SH-SY5Y (cell line): ENCODE data around the gene TRIO.
A peak's percentile ranks its signal among the peaks of the same experiment; 100 is the strongest.

Experiments
- GATA2 ChIP-seq: IDR thresholded peaks from 2 replicates; pipeline ENCODE4 v1.6.1; 2011; ENCODE audit warnings: mild to moderate bottlenecking, low read depth, low read length
- GATA3 ChIP-seq: IDR thresholded peaks from 2 replicates; pipeline ENCODE4 v1.6.1; 2011; ENCODE audit warnings: low read depth, mild to moderate bottlenecking, low read length, moderate library complexity

TRIO gene

DNA sequence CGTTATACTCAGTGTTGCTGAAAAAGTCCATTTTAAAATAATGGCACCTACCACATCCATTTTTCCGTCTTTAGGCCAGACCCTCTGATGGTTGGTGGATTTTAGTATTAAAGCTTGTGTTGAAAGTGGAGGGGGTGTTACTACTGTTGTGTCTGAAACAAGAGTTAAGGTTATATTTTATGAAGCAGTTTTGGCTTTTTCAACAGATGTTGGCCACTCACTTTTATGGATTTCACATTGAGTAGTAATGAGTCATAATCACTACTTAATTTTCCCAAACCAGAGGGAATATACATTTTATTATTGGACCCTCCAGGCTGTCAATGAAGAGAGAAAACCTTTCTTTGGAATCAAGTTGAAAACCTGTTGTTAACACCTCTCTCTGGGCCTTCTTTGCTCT lies 88.0 kb downstream of the TRIO start:
- TF ChIP-seq GATA3 (no peak), GATA2 (no peak)

DNA sequence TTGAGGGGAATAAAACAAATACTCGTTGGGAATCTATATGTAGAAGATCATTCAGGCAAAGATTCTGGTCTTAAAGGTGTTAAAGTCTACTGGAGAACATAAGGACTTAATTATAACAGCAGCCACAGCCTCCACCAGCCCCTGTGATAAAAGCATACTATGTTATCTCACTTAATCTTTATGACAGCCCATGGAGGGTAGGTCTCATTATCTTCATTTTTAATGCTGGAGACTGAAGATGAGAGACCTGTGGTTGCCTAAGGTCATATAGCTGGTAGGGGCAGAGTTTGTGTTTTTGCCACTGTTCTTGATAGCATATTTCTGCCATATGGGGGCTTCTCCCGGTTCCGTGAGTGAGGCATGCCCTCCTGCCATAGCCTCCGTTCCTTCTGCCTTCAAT lies 88.7 kb downstream of the TRIO start:
- TF ChIP-seq GATA2 (no peak), GATA3 (no peak)

DNA sequence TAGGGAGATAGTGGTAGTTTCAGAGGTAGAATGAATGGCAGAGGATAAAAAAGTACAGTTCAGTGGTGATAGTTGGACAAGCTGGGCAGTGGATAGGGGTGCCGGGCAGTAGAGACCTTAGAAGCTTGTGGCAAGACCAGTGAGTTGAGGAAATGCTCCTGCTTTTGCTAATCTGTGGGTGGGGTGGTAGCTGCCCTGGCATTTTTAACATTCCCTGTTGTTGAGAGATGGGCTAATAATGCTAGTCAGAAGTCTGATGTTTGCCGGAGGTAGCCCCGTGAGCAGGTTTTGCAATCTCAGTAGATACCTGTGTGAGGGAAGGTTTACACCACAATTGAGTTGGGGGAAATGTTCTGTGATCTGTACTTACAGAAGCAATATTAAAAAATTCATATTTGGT lies 91.1 kb downstream of the TRIO start:
- no peak for TF ChIP-seq GATA2
- TF ChIP-seq GATA3, result no peak

DNA sequence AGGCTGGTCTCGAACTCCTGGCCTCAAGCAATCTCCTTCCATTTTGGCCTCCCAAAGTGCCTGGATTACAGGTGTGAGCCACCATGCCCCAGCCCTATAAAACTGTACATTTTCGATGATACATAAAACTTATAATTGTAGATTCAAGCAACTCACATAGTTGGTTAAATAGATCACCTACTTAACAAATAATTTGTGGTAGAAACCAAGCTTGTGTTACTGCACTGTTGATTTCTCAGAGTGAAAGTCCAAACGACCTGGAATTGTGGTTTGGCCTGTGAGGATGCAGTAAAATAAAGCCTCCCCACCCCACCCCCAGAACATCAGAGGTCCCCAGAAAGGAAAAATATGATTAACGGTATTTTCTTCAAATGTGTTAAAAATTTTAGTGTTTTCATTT lies 92.7 kb downstream of the TRIO start:
- TF ChIP-seq GATA2 (no peak), GATA3 (no peak)

DNA sequence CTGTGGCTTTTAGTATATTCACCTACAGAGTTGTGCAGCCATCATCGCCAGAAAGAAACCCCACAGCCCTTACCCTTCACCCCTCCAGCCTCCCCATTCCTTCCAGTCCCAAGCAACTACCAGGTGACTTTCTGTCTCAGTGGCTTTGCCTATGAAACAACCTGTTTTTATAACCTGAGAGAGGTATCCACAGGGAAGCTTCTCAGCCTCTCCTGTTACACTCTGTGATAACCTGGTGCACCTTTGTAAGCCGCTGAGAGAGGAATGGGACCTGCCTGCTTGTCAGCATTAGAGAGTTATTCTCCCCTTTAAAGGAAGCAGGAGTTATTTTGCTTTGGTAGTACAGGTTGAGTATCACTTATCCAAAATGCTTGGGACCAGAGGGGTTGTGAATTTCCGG lies 93.6 kb downstream of the TRIO start:
- no peak for TF ChIP-seq GATA3
- TF ChIP-seq GATA2, result no peak

DNA sequence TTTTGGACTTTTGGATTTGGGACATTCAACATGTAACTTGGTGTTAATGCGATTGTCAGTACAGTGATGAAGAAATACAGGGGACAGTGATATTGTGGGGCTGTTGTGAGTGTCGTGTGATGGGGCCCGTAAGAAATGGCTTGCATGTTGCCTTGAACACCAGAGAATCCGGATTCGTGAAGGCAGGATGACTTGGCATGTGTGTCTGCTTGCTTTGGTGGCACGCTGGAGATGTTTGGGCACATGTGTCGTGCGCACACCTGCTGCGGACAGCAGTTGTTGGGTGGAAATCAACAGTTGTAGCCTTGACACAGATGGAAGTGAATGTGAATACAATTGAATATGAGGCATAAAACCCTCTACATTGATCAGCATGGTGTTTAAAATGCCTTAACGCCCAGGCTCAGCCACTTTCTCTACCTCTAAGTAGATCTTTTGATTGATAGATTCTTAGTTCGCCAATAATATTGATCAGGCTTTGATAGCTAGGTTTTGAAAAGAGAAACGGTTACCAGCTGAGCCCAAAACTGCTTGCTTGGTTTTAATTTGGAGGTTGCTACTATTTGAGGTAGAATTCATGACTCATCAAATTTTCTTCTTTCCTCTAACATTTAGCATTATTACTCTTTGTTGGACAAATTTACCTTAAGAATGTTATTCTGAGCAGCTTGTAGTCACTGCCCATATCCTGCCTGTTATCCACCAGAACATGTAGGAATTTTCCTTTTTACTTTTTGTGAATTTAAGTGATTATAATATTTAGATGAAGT lies 94.4 kb downstream of the TRIO start:
- TF ChIP-seq GATA3 (no peak), GATA2 (no peak)

DNA sequence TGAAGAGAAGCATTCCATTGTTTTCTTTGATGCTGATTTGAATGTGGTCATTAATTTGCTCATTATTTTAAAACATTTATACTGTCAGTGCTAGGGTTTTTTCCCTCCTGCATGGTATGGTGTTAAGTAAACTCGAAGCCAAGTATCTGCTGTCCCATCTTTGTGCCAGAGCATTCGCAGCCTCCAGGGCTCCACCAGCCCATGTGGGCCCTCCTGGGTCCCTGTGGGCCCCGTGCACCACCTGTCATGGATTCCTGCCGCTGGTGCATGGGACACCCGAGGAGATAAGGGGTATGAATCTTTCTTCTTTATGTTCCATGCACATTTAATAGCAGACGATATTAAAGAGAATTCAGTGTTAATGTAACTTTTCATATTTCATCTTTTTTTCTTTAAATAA lies 95.1 kb downstream of the TRIO start:
- TF ChIP-seq GATA3, result no peak
- TF ChIP-seq GATA2, result no peak

DNA sequence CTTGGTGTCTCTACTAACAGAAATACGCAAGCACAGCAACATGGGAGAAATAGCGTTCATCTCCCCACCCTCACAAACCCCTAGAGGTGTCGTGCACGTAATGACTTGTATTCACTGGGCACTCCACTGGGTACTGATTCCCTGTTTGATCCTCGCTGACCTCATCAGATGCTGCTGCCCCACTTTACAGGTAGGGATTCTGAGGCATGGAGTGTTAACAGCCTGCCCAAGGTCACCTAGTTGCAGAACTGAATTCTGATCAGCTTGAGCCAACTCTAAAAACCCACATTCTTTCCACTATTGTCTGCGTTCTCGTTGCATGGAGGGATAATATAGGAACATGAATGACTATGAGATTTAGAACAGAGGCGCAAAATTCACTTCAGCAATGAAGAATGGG lies 96.3 kb downstream of the TRIO start:
- TF ChIP-seq GATA2 (no peak), GATA3 (no peak)

DNA sequence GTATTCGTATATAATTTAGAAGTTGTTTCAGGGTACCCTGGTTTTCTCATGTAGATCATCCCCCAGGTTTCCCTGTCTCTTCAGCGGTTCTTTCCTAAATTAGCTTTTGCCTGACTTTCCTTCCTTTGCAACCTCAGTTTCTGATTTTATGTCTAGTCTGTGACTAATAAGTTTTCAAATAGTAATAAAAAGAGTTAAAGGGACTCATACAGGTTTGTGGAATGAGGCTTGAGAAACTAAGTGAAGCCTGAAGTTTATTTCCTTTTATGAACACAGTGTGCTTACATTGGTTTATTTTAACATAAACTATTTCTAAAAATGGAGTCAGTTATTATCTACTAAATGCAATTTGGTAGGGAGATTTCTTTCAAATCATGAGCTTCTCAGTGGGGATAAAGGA lies 96.8 kb downstream of the TRIO start:
- no peak for TF ChIP-seq GATA3
- TF ChIP-seq GATA2, result no peak

DNA sequence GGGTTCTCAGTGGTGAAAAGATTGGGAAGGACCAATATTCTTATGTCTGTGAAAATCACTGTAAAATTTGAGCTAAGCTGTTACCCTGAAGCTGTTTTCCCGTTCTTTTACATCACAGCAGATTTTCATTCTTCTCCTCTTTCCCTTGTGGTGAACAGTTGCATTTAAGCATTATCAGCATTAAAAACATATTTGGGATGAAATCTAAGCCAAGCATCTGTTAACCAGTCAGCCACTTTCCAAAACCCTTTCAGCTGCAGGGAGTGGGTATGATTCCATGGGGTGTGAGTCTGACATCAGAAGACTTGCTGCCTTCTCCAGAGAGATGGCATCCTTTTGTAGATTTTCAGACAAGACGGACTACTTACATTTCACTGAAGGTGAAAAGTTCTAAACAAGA lies 97.2 kb downstream of the TRIO start:
- no peak for TF ChIP-seq GATA3
- TF ChIP-seq GATA2, result 0 out of 2 replicates have a peak, but pooled peaks have one; percentile 9

DNA sequence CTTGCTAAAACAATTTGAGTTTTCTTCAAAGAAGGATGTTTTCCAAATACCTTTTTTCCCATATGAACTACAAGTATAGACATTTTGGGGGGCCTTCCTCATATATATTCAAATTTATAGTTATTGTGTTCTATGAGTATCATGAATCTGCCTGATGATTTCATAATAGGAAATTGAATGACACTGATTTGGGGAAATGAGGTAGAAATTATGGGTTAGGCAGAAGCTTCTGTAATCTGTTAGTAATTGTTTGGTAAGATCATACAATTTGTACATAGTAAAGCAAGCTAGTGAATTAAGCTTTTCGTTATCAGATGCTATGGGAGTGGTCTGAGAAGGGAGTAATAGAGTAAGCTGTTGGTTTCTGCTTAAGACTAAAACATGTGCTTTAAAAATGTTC lies 98.0 kb downstream of the TRIO start:
- TF ChIP-seq GATA3 (no peak), GATA2 (no peak)

DNA sequence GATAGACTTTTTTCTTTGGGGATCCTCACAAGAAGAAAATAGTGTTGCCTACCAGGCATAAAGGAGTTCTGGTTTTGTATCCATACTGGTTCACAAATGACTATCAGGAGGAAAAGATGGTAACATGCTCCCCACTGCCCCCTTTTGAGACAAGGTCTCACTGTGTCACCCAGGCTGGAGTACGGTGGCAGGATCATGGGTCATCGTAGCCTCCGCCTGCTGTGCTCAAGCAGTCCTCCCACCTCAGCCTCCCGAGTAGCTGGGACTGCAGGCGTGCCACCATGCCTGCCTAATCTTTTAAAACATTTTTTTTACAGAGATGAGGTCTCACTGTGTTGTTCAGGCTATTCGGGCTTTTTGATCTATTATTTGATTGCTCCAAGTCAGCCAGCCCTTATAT lies 99.3 kb downstream of the TRIO start:
- TF ChIP-seq GATA2 (no peak), GATA3 (no peak)

DNA sequence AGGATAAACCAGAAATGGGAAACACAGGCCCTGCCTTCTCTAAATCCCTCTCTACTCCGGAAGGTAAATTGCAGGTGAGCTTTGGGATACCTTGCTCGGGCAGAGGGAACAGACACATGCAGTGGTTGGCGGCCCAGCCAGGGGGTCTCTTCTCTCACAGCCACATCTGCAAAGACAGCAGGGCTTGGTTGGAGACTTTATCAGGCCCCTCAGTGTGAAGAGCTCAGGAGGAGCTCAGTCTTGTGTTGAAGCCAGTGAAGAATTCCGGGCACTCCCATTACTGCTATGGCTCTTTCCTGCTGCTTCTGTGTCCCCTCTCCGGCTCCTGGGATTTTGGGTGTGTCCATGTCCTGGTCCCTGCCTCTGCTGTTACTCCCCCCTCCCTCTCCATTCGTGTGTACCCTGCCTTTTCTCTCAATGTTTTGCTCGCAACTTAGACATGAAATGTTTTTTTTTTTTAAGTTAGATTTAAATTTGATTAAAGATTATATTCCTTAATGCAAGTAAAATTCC lies 99.8 kb downstream of the TRIO start:
- TF ChIP-seq GATA2 (no peak), GATA3 (no peak)

DNA sequence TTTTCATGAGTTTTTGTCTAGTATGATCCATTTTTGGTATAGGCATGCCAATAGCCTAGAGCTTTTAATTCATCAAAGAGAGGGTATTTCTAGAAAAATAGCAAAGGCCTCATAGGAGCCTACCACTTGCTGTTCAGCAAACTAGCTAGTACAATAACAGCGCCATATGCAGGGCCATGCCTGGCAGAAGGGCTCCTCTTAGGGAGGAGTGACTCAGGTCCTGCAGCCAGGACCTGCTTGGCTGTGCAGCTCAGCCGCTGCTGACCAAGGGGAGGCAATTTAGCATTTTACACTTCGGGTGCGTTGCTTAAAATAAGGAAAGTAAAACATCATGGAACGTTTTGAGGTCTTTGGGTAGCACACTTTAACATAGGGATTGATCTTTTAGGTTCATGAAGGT lies 100.6 kb downstream of the TRIO start:
- no peak for TF ChIP-seq GATA2
- no peak for TF ChIP-seq GATA3

DNA sequence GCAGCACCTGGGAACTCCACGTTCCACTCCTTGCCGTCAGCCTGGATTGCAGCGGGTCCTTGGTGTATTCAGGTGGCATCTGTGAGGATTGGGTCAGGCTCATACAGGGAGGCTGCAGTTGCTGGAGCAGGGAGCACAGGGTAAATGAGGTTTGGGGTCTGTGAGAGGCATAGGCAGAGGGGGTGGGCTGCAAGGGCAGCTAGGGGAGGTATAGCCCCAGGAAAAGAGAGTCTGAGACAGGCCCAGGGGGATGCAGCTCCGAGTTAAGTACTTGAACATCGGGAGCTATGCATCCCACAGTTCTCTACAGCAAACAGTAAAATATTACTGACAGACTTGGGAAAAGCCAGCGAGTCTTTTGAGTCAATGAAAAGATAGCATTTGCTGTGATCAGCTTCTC lies 101.6 kb downstream of the TRIO start:
- TF ChIP-seq GATA3 (no peak), GATA2 (no peak)
